Limb (tissue), 2 donors: ENCODE data around the gene DKK2.
A peak's percentile ranks its signal among the peaks of the same experiment; 100 is the strongest.

Source experiments
- DNase-seq, 2 donors: peaks; one replicate each; pipeline ENCODE4 v3.0.0-alpha.2; 2016; ENCODE audit errors: extremely low spot score in 2 of 2

DKK2 gene, protein sequence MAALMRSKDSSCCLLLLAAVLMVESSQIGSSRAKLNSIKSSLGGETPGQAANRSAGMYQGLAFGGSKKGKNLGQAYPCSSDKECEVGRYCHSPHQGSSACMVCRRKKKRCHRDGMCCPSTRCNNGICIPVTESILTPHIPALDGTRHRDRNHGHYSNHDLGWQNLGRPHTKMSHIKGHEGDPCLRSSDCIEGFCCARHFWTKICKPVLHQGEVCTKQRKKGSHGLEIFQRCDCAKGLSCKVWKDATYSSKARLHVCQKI

DNA sequence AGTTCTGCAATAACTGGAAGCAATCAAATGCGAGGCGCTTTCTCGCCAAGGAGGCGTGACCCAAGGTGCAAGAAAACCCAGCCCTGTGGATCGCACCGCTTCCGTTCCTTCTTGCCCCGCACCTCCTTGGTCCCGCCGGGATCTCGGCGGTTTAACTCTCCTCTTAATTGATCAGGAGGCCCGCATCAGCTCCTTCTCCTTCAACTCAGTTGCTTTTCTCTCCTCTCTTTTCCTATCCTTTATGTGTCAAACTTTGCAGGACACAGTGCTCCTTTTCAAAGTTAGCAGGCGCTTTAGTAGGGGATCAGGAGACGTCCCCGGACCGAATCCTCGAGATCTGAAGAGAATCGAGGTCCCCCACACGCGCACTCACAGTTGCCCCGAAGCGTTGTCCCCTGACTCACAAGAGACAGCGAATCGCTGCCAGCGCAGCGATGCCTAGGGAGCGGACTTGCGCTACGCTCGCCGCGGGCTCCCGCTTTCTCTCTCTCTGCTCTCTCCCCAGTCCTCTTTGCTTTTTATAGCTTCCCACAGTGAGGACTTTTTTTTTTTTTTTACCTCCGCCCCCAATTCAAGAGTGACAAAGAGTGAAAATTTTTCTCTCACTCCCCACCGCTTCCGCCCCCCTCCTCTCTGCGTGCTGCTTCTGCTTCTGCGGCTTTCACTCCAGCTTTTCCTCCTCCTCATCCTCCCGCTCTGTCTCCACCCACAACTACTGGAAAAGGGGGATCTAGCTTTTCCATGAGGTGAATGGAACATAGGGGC is at the start of gene DKK2:
TSS of gene DKK2 (minus strand) at position 495 of the 765 bp plus-strand sequence. CDS start 722 bp downstream, outside the sequence.
- DNase-seq: peak in 1 of 2 donors; percentile 62

DNA sequence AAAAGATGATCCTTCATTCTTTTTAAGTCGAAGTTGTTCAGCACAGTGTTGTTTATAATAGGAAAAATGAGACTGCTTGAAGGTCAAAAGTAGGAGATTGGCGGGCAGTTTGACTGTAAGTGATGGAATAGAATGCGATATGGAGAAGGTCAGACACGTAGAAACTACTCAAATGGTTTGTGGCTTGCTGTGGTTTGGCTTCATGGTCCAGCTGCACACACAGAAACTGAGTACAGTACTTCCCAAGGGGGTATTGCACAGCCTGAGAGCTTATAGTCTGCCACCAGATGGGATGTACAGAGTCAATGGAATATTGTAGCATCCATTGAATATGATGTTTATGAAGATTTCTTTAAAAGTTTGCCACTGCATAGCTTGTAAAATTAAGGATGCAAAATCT is 41.1 kb upstream of the DKK2 start:
- no peak for DNase-seq

DNA sequence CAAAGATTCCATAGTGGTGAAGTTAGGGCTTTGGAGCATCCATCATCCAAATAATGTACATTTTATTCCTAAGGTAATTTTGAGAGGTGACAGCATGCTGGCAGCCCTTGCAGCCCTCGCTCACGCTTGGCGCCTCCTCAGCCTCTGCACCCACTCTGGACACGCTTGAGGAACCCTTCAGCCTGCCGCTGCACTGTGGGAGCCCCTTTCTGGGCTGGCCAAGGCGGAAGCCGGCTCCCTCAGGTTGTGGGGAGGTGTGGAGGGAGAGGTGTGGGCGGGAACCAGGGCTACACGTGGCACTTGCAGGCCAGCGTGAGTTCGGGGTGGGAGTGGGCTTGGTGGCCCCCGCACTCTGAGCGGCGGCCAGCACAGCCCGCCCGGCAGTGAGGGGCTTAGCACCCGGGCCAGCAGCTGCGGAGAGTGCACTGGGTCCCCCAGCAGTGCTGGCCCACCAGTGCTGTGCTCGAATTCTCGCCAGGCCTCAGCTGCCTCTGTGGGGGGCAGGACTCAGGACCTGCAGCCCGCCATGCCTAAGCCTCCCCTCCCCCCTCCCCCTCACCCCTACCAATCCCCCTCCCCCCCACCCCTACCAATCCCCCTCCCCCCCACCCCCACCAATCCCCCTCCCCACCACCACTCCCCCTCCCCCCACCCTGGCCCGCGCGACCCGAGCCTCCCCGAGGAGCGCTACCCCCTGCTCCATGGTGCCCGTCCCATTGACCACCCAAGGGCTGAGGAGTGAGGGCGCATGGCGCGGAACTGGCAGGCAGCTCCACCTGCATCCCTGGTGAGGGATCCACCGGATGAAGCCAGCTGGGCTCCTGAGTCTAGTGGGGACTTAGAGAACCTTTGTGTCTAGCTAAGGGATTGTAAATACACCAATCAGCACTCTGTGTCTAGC is 37.0 kb upstream of the DKK2 start:
- no peak for DNase-seq

DNA sequence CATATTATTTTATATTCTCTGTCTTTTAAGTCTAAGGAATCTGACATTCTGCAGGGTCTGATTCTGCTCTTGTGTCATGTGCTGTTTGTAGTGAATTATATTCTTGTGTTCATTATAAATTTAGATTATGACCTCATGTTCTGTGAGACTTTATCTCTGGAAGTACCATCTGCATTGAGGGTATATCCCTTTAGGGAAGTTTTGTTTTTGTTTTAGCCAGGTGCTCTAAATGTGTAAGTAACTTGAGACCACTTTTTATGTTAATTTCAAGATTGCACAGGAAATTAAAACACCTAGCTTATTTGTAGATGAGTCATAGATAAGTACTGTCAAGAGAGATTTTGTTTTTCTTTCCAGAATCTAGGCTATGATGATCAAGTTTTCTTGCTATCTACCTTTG is 35.0 kb upstream of the DKK2 start:
- DNase-seq: no peak

DNA sequence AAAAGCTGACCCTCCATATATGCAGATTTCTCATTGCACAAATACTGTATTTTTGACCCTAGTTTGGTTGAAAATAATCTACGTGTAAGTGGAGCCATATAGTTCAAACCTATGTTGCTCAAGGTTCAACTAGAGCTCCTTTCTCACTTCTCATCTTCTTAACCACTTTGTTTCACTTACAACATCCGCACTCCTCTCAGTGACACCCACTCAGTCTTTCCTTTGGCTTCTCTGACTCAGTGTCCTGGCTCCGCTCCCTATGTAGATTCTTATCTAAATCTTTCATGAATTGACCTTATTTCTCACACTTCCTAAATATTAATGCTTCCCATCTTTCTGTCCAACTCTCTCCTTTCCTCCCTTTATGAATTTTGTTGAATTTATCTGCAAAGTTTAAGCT is 32.9 kb upstream of the DKK2 start:
- no peak for DNase-seq

DNA sequence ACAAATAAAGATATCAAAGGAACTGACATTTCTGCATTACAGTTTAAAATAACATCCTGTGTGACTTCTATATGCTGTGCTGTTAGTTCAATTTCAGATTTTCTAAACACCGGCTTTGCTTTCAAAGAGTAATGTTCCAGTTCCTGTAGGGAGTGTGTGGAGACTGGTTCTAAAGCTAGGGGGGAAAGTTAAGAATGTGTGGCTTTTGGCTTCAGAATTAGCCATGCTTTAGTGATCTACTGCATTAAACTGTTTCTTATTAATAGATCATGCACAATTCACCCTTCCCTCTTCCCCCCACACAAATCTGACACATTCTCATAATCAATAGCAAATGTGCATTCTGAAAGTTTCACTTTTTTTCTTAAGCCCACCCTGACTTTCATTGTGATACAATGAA is 32.0 kb upstream of the DKK2 start:
- DNase-seq: peak in 1 of 2 donors; percentile 13

DNA sequence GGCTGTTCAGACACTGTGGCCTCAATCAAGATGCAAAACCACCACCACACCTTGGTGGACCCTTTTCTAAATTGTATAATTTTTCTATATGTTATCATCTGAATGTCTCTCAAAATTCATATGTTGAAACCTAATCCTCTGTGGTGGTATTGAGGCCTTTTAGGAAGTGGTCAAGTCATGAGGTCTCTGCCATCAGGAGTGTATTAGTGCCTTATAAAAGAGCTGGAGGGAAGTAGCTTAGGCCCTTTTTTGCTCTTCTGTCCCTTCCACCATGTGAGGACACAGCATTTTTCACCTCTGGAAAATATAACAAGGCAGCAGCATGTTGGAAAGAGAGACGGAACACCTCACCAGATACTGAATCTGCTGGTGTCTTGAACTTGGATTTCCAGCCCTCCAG is 30.5 kb upstream of the DKK2 start:
- DNase-seq: no peak

DNA sequence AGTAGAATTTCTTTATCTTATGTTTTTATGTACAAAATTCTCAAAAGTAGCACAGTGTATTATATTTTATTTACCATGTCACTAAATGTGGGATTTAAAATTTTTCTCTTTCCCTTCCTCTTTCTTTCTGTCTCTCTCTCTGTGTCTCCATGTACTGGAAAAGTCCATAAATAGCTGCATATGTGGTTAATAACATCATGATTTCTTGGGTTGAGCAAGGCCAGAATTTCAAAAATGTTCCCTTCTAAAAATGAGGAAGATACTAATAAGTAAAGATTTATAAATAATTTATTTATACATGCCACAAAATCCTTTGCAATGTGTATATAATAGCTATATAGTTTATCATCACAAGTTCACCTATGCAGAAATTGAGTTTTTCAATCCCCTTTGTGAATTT is 29.1 kb upstream of the DKK2 start:
- DNase-seq: no peak

DNA sequence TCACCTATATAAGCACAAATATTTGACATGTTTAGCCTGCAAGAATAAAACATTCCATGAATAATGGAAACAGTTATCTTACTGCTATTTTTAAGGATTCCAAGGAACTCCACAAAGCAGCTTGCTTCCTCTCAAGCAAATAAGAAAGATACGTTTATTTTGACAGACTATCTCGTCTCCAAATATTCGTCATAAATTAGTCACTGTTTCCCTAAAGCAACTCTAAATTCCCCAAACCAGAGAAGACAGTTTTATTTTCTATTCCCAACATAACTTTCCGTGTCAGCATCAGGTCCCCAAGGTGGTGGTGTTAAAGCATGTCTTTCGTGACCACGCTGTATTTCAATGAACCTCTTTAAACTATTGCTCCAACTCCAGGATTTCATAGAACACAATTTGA is 24.3 kb upstream of the DKK2 start:
- DNase-seq: no peak

DNA sequence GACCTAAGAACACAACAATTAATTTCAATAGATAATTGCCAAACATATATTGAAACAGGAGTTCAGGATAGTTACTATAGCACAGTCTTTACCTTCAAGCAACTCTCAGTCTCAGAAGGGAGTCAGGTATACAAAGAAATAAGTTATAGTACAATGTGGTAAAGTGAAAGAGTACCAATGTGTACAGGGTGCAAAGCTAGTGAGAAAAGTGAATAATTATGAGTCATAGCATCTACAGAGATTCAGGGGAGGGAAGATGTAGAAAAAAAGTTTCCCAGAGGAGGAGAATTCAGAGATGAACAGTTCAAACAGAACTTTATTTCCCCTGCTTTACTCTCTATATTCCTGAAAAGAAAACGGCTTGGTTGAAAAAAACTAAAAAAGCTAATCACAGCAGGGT is 22.7 kb upstream of the DKK2 start:
- no peak for DNase-seq

DNA sequence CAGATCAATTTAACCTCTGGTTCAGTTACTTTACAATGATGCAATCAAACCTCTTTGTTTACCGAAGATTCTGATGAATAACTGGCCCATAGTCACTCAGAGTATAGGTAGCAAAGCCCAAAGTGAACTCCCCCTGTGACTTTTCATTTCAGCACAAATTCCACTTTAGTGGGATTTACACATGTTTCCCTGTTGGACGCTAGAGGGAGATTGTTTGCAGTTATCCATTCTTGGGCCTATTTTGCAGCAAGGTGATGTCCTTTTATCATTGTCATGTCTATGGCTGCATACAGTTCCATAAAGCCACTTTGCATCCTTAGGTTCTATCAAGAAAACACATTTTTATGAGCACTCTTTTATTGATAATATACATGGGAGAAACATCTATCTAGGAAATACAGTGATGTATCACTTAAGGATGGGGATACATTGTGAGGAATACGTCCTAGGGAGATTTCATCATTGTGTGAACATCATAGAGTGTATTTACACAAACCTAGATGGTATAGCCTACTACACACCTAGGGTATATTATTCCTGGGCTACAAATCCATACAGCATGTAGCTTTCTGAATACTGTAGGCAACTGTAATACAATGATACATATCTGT is 14.5 kb upstream of the DKK2 start:
- DNase-seq: no peak

DNA sequence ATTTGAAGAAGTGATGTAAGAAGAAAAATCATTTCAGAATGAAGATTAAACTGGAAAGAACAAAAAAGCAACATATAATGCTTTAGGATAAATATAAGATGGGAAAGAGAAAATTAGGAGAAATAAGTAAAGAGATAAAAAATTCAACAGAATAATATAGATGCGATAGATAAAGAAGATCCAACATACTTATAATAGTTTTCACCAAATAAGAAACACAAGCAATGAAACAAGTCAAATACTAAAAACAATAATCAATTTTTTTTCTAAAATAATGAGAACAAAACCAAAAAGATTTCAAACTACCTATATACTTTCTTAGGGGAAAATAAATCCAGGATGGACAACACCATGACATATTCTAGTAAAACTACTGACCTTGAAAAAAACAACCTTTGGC is 10.1 kb upstream of the DKK2 start:
- no peak for DNase-seq

DNA sequence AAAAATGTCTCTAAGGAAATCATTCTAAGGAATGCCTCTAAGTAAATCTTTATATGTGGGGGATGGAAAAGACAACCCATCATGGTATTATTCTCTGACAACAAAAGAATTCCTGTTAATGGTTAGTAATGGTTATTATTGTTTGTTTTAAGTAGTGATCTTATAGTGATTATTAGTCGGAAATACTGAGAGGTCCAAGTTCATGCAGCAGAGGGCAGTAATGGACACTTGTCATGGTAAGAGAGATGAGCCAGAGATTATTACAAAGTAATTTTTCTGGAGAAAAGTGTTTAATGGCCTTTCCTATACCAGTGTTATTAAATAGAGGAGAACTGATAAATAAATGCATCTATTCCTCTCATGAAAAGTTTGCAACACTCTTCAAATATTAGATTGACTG is 8.1 kb upstream of the DKK2 start:
- no peak for DNase-seq

DNA sequence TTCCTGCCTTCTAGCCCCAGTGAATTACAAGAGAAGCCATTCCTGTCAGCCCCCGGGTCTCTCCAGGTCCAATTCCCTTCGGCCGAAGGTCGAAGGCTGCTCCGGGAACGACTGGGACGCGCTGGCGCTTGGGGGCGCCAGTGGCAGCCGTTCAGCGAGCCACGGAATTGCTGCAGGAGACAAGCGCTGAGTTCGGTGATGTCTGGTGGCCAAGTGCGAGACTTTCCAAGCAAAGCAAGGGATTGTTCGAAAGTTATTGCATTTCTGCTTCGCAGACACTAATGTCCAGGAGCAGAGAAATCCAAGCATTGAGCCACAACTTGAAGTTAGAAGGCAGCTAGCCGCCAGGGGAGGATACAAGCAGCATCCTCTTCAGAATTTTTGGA is 1.1 kb upstream of the DKK2 start:
- DNase-seq: peak; percentile 65 to 75

DNA sequence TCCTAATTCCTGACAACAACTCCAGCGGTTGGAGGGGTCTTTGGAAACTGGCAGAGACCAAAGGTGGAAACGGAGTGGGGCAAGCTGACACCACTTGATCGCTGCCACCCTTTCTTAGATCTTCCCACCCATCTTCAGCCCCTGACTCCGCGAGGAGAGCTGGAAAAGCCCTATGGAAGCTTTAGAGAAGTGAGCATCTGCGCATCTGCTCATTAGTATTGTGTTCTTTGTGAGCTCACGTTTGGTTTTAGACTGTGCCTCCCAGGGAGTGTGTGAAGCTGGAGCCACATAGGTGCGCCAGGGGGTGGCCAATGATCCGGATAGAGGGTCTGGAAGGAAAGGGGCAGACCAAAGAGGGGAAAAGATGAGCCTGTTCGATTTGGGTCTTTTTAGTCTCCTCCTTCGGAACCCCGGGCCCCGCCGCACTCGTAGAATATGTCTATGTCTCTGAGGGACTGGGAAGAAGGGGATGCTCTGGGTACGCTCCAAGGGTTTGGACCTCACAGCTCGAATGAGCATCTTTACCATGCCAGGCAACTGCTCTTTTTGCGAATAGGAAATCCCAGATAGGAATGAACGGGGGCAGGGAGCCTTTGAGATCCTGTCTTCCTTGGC is 578 bp upstream of the DKK2 start:
- DNase-seq: no peak

DNA sequence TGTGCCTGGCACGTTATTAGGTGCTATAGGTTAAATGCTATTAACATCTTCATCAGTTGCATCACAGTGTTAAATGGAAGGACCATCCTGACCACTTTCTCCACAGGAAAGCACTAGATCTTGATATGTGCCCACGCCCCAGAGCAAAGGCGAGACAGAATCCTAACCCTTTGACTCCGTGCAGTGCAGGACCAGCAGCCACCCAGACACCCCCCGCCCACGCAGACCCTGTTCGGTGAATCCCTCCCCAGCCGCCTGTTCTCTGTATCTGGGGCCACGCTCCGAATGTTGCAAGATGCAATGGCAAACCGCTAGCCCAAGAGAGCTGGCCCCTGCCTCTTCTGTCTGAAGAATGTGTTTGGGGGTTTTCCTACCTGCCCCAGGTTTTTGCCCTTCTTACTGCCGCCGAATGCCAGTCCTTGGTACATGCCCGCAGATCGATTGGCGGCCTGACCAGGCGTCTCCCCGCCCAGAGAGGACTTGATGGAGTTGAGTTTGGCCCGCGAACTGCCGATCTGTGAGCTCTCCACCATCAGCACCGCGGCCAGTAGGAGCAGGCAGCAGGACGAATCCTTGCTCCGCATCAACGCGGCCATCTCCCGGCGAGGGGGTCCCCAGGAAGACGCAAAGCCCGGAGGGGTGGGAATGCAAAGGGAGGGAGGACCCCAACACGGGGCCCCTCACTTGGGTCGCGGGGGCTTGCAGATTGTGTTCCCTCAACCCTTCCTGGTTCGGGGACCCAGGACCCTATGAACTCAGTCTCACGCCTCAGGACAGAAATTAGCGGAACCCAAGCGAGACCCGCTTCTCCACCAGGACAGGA is 906 bp downstream of the DKK2 start:
- DNase-seq: peak in 1 of 2 donors; percentile 66

DNA sequence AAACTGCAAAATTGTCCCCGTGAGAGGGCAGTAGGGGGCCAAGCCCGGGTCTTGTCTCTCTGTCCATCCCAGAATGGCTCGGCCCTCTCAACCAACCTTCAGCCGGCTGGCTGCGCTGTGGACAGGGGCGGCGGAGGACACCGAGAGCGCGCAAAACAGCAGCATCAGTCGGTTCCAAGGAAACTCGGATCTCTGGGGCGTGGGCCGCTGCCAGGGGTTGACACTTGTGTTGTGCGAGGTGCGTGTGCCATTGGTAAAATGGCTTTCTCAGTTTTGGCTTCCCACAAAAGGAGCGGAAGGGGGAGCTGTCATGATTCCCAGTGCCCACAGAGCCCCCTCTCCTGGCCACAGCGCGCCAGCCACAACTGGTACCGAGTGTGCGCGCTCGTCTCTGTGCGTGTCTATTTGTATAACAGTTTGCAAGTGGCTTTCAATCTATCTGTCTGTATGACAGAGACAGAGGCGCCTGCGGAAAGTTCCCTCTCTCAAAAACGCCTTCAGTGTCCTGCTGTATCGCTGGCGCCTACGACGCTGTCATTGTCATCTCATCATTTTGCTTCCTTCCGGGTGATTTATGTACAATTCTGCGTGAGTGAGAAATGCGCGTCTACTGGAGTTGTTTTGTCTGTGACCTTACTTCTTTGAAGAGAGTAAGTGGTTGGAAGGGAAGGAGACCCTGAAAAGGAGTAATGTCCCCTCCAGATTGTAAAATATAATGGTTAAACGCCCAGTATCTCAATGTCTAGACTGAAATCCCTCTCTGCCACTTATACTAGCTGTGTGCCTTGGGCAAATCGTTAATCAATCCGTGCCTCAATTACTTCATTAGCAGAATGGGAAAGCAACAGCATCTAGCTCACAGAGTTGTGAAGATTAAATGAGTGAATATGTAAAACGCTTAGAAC is 1.8 kb downstream of the DKK2 start:
- peak; percentile 79 to 80 for DNase-seq

DNA sequence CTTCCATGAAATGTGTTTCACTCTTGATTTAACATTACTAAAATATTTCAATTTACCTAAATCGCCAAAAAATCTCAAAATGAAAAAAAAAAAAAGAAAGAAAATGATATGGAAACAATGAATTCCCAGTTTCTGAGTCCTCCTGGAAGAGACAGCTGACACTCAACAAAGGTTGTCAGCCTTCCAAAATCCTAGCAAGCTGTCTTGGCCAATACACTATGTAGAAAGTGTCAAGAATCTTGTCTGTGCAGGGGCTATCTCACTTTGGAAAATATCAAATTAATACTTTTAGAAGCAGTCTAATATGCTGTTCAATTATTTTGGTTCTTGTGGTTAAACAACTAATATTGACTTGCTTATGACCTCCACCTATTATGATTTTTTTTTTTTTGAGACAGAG is 8.7 kb downstream of the DKK2 start:
- DNase-seq: no peak

DNA sequence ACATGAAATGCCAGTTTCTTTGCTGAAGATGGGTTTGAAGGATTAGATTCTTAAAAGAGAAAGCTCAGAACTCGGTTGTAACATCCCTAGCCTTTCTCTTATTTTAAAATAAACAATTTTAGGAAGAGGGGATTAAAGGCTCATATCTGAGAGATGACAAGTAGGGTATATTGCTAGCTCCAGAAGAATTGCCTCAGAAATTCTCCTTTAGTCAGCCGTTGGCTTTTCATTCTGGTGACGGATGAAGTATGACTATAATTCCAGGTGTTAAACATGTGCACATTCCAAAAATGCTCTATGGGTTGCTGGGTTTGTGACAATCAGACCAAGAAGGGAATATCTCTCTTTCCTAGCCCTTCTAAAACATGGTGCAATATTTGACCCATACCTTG is 17.8 kb downstream of the DKK2 start:
- DNase-seq: no peak
